B cell (primary cell): ENCODE data around the gene INHBB. TPM values are rescaled to one million over a fixed set of nuclear protein-coding genes. Genes with fewer than 3 reads are reported as not detected.

Experiments
- ATAC-seq: fragments of 200-7000 bp; cut with Tn5 transposase; one replicate; pipeline ENCODE4 v1.10.0; 2021; ENCODE audit warnings: low read depth, mild to moderate bottlenecking, moderate number of reproducible peaks, moderate library complexity
- CTCF ChIA-PET: fragments of 350-600 bp; sonication (Branson Sonifier 250); formaldehyde crosslinking; loops from one replicate; lab custom pipeline; 2021; ENCODE audit warnings: antibody characterized with exemption, inconsistent platforms; lab: Charles Lee
- POLR2A ChIA-PET: fragments of 350-600 bp; sonication (Branson Sonifier 250); formaldehyde crosslinking; loops from one replicate; lab custom pipeline; 2021; ENCODE audit warnings: antibody characterized with exemption; lab: Charles Lee
- DNase-seq: peaks from one replicate; pipeline ENCODE4 v3.0.0; 2013
- H2AFZ ChIP-seq: 2 replicates; pipeline ENCODE4 v1.6.1; 2012; ENCODE audit warnings: mild to moderate bottlenecking, low read depth, low read length; ENCODE audit not compliant: insufficient read depth, poor library complexity, severe bottlenecking
- H3K27ac ChIP-seq, 2 donors: 1 replicate in 1 of 2; 2 replicates in 1 of 2; pipeline ENCODE4 v1.5.1; 2012 to 2013; ENCODE audit warnings: low read length in 2 of 2, mild to moderate bottlenecking in 2 of 2, moderate library complexity in 1 of 2
- H3K27me3 ChIP-seq, 4 experiments: fragments of 200-600 bp in 1 of 4; sonication (generic) in 1 of 4; replicated peaks in 1 of 4; 1 replicate in 2 of 4; 2 replicates in 2 of 4; pipeline versions ENCODE4 v1.6.1 to v1.7.0; 2013 to 2016; ENCODE audit warnings: low read length in 3 of 4, mild to moderate bottlenecking in 2 of 4, mixed read lengths in 1 of 4, moderate library complexity in 1 of 4; ENCODE audit not compliant: insufficient read depth in 4 of 4, control insufficient read depth in 3 of 4; ENCODE audit errors: control extremely low read depth in 1 of 4
- H3K36me3 ChIP-seq, 2 experiments: replicated peaks in 1 of 2; 1 replicate in 1 of 2; 2 replicates in 1 of 2; pipeline versions ENCODE4 v1.6.1 to v1.7.1; 2013; ENCODE audit warnings: low read length in 1 of 2; ENCODE audit not compliant: insufficient read depth in 2 of 2, control insufficient read depth in 1 of 2; ENCODE audit errors: control extremely low read depth in 1 of 2, extremely low read depth in 1 of 2
- H3K4me1 ChIP-seq, 2 donors: fragments of 200-600 bp in 1 of 2; sonication (generic) in 1 of 2; 1 replicate in 1 of 2; 2 replicates in 1 of 2; pipeline versions ENCODE4 v1.5.1 to v1.6.1; 2013 to 2017; ENCODE audit warnings: low read length in 2 of 2; ENCODE audit not compliant: control insufficient read depth in 2 of 2, insufficient read depth in 2 of 2
- H3K4me2 ChIP-seq: replicated peaks from 2 replicates; pipeline ENCODE3; 2012; ENCODE audit warnings: mild to moderate bottlenecking, low read depth, low read length; ENCODE audit not compliant: poor library complexity, severe bottlenecking
- H3K4me3 ChIP-seq, 5 experiments: fragments of 200-600 bp in 1 of 5; sonication (generic) in 1 of 5; 1 replicate in 3 of 5; 2 replicates in 2 of 5; pipeline versions ENCODE4 v1.5.1 to v1.7.0; 2011 to 2016; ENCODE audit warnings: low read length in 4 of 5, mild to moderate bottlenecking in 4 of 5, low read depth in 2 of 5, control low read depth in 1 of 5, moderate library complexity in 1 of 5; ENCODE audit not compliant: insufficient read depth in 1 of 5; ENCODE audit errors: control extremely low read depth in 1 of 5, extremely low read depth in 1 of 5
- H3K79me2 ChIP-seq: fragments of 200-600 bp; sonication (generic); one replicate; pipeline ENCODE4 v1.6.0; 2016; ENCODE audit warnings: low read length; ENCODE audit not compliant: control insufficient read depth, insufficient read depth
- H3K9ac ChIP-seq: fragments of 200-600 bp; sonication (generic); 2 replicates; pipeline ENCODE4 v1.6.1; 2017; ENCODE audit warnings: mild to moderate bottlenecking, low read length, moderate library complexity
- H3K9me3 ChIP-seq, 3 donors: one replicate each; pipeline versions ENCODE4 v1.6.1 to v1.7.1; 2013; ENCODE audit warnings: low read length in 2 of 3; ENCODE audit not compliant: control insufficient read depth in 2 of 3, insufficient read depth in 1 of 3; ENCODE audit errors: control extremely low read depth in 1 of 3
- H4K20me1 ChIP-seq: 2 replicates; pipeline ENCODE4 v1.6.0; 2012; ENCODE audit warnings: mild to moderate bottlenecking, low read length; ENCODE audit not compliant: insufficient read depth, control insufficient read depth, poor library complexity, severe bottlenecking
- H3K27ac Mint-ChIP-seq: one replicate; pipeline ENCODE4 v1.8.0; 2021; ENCODE audit warnings: mixed read lengths
- H3K27me3 Mint-ChIP-seq: one replicate; pipeline ENCODE4 v1.8.0; 2021; ENCODE audit warnings: mixed read lengths
- H3K4me1 Mint-ChIP-seq: one replicate; pipeline ENCODE4 v1.8.0; 2021; ENCODE audit warnings: mixed read lengths
- H3K4me3 Mint-ChIP-seq: one replicate; pipeline ENCODE4 v1.8.0; 2021; ENCODE audit warnings: mixed read lengths
- H3K9me3 Mint-ChIP-seq: one replicate; pipeline ENCODE4 v1.8.0; 2022; ENCODE audit warnings: mixed read lengths; ENCODE audit not compliant: insufficient read depth
- CTCF ChIP-seq: fragments of 200-600 bp; IDR thresholded peaks from one replicate; pipeline ENCODE4 v1.8.0; 2022; ENCODE audit warnings: antibody characterized with exemption, mild to moderate bottlenecking
- EZH2 ChIP-seq: IDR thresholded peaks from 2 replicates; pipeline ENCODE4 v1.6.1; 2012; ENCODE audit warnings: borderline replicate concordance, low read depth, mild to moderate bottlenecking, moderate library complexity, low read length; ENCODE audit not compliant: insufficient read depth, poor library complexity, severe bottlenecking
- WGBS: methylation state at CpG from one replicate; pipeline ENCODE4 v1.1.5; 2013; ENCODE audit warnings: missing lambda C conversion rate; ENCODE audit not compliant: insufficient coverage; 5-methylcytosine and 5-hydroxymethylcytosine counted together
- intact Hi-C: fragments of 100-400 bp; cut with micrococcal nuclease; formaldehyde crosslinking; loops from one replicate; pipeline ENCODE4 v1.10.0; 2022
- polyA plus RNA-seq: library from polyadenylated mRNA; depleted of rRNA; stranded (reverse); fragments of >200 nt; gene quantifications from 2 replicates; pipeline ENCODE4 v1.2.3, GENCODE V29; 2012
- total RNA-seq, 2 donors: library from RNA; stranded (reverse); fragments of 120-200 nt in 1 of 2; gene quantifications; 1 replicate in 1 of 2; 2 replicates in 1 of 2; pipeline versions ENCODE4 v1.2.3 to v1.2.4, GENCODE V29; 2013 to 2022

INHBB gene
- total and polyA plus RNA-seq, 2 donors (not counting 1 experiment from before 2014, with no cell fraction given) = 0.03 TPM; not detected in 1

GRCh38 chr2:120365236-120365793 is 19.4 kb downstream of the INHBB start:
- no peaks in the 10 kb centered on the region for H4K20me1 ChIP-seq
- no peaks in the 10 kb centered on the region for H3K4me1 Mint-ChIP-seq
- WGBS = 84% methylated on average over 13 of the region's 13 CpGs
- ATAC-seq (no peak), DNase-seq (no peak)
- H3K27ac ChIP-seq = no peak overlapping the region
- no peak overlapping the region for H3K4me2 ChIP-seq
- no peaks in the 10 kb centered on the region for H3K27me3 ChIP-seq
- H3K36me3 ChIP-seq = no peaks in the 10 kb centered on the region
- H2AFZ ChIP-seq = no peak overlapping the region
- no peak for TF ChIP-seq CTCF
- TF ChIP-seq EZH2 = no peak
- H3K27me3 Mint-ChIP-seq = peaks cover 14% of the 10 kb centered on the region
- no peaks in the 10 kb centered on the region for H3K79me2 ChIP-seq
- POLR2A ChIA-PET = no interaction called here
- CTCF ChIA-PET = no interaction called here
- intact Hi-C loops = no loop called here
- no peak overlapping the region for H3K9ac ChIP-seq
- H3K27ac Mint-ChIP-seq = no peak overlapping the region
- no peaks in the 10 kb centered on the region for H3K9me3 Mint-ChIP-seq
- no peaks in the 10 kb centered on the region for H3K9me3 ChIP-seq
- no peak overlapping the region for H3K4me3 ChIP-seq
- no peaks in the 10 kb centered on the region for H3K4me1 ChIP-seq
- H3K4me3 Mint-ChIP-seq = no peak overlapping the region

GRCh38 chr2:120366698-120367097 is 20.8 kb downstream of the INHBB start:
- ChIA-PET POLR2A (no interaction called here), CTCF (no interaction called here)
- 90% methylated on average over 6 of the region's 11 CpGs for WGBS
- no peak for DNase-seq
- Histone ChIP-seq H3K27ac (no peak overlapping the region), H2AFZ (no peak overlapping the region), H3K4me1 (no peaks in the 10 kb centered on the region), H4K20me1 (no peaks in the 10 kb centered on the region), H3K9me3 (no peaks in the 10 kb centered on the region), H3K4me2 (no peak overlapping the region), H3K79me2 (no peaks in the 10 kb centered on the region), H3K4me3 (no peak overlapping the region), H3K9ac (no peak overlapping the region), H3K27me3 (no peaks in the 10 kb centered on the region), H3K36me3 (no peaks in the 10 kb centered on the region)
- Mint-ChIP-seq H3K27ac (no peak overlapping the region), H3K4me1 (no peaks in the 10 kb centered on the region), H3K4me3 (no peak overlapping the region), H3K9me3 (no peaks in the 10 kb centered on the region), H3K27me3 (peaks cover 14% of the 10 kb centered on the region)
- intact Hi-C loops = no loop called here
- TF ChIP-seq EZH2 (no peak), CTCF (no peak)
- ATAC-seq = no peak
